HEK293 (cell line): ENCODE measurements around the gene LGALS3BP.

Experiments used
- KLF10 ChIP-seq: fragments of 450-650 bp; IDR thresholded peaks from 2 replicates; pipeline ENCODE4 v1.5.1; 2018; ENCODE audit warnings: missing biosample characterization, mild to moderate bottlenecking, missing genetic modification characterization
- RBAK ChIP-seq: fragments of 450-650 bp; formaldehyde crosslinking; IDR thresholded peaks from 2 replicates; pipeline ENCODE4 v1.5.1; 2016; ENCODE audit warnings: missing biosample characterization, missing genetic modification characterization
- ZBTB20 ChIP-seq: fragments of 450-650 bp; formaldehyde crosslinking; IDR thresholded peaks from 2 replicates; pipeline ENCODE4 v1.5.1; 2016; ENCODE audit warnings: missing biosample characterization, missing genetic modification characterization
- ZFP3 ChIP-seq: fragments of 450-650 bp; formaldehyde crosslinking; IDR thresholded peaks from 2 replicates; pipeline ENCODE4 v1.5.1; 2016; ENCODE audit warnings: low read depth, missing biosample characterization, missing genetic modification characterization
- ZNF366 ChIP-seq: fragments of 450-650 bp; formaldehyde crosslinking; conservative IDR thresholded peaks from 2 replicates; pipeline ENCODE4 v1.5.1; 2016; ENCODE audit warnings: missing biosample characterization, missing genetic modification characterization
- ZNF529 ChIP-seq: fragments of 450-650 bp; formaldehyde crosslinking; IDR thresholded peaks from 2 replicates; pipeline ENCODE4 v1.5.1; 2017; ENCODE audit warnings: missing genetic modification characterization, missing biosample characterization; ENCODE audit not compliant: insufficient replicate concordance
- ZNF548 ChIP-seq: fragments of 450-650 bp; formaldehyde crosslinking; IDR thresholded peaks from 2 replicates; pipeline ENCODE4 v1.5.1; 2016; ENCODE audit warnings: missing biosample characterization, missing genetic modification characterization
- ZNF629 ChIP-seq: fragments of 450-650 bp; formaldehyde crosslinking; IDR thresholded peaks from 2 replicates; pipeline ENCODE4 v1.5.1; 2017; ENCODE audit warnings: missing biosample characterization, missing genetic modification characterization
- ZSCAN16 ChIP-seq: fragments of 450-650 bp; formaldehyde crosslinking; IDR thresholded peaks from 2 replicates; pipeline ENCODE4 v1.5.1; 2016; ENCODE audit warnings: missing biosample characterization, missing genetic modification characterization
- TF ChIP-seq, protein P1 (sequence below): fragments of 450-650 bp; formaldehyde crosslinking; IDR thresholded peaks from 2 replicates; pipeline ENCODE4 v1.5.1; 2016; ENCODE audit warnings: missing biosample characterization, missing genetic modification characterization
- TF ChIP-seq, protein P2 (sequence below): fragments of 450-650 bp; formaldehyde crosslinking; IDR thresholded peaks from 2 replicates; pipeline ENCODE4 v1.5.1; 2016; ENCODE audit warnings: missing biosample characterization, missing genetic modification characterization
- TF ChIP-seq, protein P3 (sequence below): fragments of 450-650 bp; formaldehyde crosslinking; IDR thresholded peaks from 2 replicates; pipeline ENCODE4 v1.5.1; 2016; ENCODE audit warnings: missing biosample characterization, missing genetic modification characterization, borderline replicate concordance
- TF ChIP-seq, protein P4 (sequence below): fragments of 450-650 bp; formaldehyde crosslinking; conservative IDR thresholded peaks from 2 replicates; pipeline ENCODE4 v1.5.1; 2016; ENCODE audit warnings: low read depth, missing biosample characterization, missing genetic modification characterization
- TF ChIP-seq, protein P5 (sequence below): fragments of 450-650 bp; formaldehyde crosslinking; IDR thresholded peaks from 2 replicates; pipeline ENCODE4 v1.5.1; 2016; ENCODE audit warnings: missing biosample characterization, missing genetic modification characterization

Gene LGALS3BP

DNA sequence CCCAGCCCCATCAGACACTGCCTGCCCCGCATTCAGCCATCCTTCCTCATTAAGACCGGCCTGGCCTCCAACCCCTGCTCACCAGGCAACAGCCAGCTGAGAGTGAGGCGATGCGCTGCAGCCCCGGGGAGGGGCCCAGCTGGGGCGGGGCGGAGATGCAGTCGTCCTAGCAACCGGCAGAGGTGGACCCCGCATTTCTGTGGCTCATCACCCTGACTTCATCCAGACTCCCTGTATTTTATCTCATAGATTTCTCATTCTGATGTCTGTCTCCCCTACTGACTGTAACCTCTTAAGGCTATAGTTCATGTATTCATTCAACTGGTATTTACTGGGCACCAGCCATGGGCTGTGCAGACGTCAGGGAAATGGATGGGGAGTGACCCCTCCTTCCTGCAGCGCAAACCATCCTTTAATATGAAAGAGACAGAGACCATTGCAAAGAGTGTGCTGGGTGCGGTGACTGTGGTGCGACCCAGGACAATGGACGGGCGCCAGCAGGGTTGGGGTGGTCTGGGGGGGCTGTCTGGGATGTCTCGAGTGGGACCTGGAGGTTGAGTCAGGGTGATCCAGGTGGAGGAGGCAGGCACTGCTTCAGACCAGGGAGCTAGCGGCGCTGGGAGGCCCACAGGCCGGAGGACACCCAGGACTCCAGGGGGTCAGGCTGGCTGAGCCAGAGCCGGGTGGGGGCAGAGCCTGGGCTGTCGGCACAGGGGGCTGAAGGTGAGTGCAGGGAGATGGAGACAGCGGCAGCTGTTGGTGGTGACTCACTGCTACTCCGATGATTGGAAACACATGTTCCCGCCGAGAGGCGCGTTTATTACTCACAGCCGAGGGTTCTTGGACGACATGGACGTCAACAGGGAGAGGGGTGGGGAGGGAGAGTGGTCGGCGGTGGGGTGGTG is 44.1 kb downstream of the LGALS3BP start (continued):
- TF ChIP-seq, protein P1, sequence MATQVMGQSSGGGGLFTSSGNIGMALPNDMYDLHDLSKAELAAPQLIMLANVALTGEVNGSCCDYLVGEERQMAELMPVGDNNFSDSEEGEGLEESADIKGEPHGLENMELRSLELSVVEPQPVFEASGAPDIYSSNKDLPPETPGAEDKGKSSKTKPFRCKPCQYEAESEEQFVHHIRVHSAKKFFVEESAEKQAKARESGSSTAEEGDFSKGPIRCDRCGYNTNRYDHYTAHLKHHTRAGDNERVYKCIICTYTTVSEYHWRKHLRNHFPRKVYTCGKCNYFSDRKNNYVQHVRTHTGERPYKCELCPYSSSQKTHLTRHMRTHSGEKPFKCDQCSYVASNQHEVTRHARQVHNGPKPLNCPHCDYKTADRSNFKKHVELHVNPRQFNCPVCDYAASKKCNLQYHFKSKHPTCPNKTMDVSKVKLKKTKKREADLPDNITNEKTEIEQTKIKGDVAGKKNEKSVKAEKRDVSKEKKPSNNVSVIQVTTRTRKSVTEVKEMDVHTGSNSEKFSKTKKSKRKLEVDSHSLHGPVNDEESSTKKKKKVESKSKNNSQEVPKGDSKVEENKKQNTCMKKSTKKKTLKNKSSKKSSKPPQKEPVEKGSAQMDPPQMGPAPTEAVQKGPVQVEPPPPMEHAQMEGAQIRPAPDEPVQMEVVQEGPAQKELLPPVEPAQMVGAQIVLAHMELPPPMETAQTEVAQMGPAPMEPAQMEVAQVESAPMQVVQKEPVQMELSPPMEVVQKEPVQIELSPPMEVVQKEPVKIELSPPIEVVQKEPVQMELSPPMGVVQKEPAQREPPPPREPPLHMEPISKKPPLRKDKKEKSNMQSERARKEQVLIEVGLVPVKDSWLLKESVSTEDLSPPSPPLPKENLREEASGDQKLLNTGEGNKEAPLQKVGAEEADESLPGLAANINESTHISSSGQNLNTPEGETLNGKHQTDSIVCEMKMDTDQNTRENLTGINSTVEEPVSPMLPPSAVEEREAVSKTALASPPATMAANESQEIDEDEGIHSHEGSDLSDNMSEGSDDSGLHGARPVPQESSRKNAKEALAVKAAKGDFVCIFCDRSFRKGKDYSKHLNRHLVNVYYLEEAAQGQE (tag by site-specific recombination) = no peak
- TF ChIP-seq, protein P2, sequence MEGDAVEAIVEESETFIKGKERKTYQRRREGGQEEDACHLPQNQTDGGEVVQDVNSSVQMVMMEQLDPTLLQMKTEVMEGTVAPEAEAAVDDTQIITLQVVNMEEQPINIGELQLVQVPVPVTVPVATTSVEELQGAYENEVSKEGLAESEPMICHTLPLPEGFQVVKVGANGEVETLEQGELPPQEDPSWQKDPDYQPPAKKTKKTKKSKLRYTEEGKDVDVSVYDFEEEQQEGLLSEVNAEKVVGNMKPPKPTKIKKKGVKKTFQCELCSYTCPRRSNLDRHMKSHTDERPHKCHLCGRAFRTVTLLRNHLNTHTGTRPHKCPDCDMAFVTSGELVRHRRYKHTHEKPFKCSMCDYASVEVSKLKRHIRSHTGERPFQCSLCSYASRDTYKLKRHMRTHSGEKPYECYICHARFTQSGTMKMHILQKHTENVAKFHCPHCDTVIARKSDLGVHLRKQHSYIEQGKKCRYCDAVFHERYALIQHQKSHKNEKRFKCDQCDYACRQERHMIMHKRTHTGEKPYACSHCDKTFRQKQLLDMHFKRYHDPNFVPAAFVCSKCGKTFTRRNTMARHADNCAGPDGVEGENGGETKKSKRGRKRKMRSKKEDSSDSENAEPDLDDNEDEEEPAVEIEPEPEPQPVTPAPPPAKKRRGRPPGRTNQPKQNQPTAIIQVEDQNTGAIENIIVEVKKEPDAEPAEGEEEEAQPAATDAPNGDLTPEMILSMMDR (tag by site-specific recombination) = no peak
- TF ChIP-seq, protein P3, sequence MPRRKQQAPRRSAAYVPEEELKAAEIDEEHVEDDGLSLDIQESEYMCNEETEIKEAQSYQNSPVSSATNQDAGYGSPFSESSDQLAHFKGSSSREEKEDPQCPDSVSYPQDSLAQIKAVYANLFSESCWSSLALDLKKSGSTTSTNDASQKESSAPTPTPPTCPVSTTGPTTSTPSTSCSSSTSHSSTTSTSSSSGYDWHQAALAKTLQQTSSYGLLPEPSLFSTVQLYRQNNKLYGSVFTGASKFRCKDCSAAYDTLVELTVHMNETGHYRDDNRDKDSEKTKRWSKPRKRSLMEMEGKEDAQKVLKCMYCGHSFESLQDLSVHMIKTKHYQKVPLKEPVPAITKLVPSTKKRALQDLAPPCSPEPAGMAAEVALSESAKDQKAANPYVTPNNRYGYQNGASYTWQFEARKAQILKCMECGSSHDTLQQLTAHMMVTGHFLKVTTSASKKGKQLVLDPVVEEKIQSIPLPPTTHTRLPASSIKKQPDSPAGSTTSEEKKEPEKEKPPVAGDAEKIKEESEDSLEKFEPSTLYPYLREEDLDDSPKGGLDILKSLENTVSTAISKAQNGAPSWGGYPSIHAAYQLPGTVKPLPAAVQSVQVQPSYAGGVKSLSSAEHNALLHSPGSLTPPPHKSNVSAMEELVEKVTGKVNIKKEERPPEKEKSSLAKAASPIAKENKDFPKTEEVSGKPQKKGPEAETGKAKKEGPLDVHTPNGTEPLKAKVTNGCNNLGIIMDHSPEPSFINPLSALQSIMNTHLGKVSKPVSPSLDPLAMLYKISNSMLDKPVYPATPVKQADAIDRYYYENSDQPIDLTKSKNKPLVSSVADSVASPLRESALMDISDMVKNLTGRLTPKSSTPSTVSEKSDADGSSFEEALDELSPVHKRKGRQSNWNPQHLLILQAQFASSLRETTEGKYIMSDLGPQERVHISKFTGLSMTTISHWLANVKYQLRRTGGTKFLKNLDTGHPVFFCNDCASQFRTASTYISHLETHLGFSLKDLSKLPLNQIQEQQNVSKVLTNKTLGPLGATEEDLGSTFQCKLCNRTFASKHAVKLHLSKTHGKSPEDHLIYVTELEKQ (tag by site-specific recombination) = peak; percentile 85
- TF ChIP-seq ZNF366 (tag by site-specific recombination) (peak; percentile 62), ZNF629 (tag by site-specific recombination) (peak; percentile 93), ZSCAN16 (no peak), ZFP3 (tag by site-specific recombination) (no peak), ZNF548 (tag by site-specific recombination) (no peak), ZNF529 (no peak), KLF10 (peak; percentile 28; the same call in 1 of the 2 replicates), RBAK (no peak), ZBTB20 (tag by site-specific recombination) (peak; percentile 99)
- TF ChIP-seq, protein P4, sequence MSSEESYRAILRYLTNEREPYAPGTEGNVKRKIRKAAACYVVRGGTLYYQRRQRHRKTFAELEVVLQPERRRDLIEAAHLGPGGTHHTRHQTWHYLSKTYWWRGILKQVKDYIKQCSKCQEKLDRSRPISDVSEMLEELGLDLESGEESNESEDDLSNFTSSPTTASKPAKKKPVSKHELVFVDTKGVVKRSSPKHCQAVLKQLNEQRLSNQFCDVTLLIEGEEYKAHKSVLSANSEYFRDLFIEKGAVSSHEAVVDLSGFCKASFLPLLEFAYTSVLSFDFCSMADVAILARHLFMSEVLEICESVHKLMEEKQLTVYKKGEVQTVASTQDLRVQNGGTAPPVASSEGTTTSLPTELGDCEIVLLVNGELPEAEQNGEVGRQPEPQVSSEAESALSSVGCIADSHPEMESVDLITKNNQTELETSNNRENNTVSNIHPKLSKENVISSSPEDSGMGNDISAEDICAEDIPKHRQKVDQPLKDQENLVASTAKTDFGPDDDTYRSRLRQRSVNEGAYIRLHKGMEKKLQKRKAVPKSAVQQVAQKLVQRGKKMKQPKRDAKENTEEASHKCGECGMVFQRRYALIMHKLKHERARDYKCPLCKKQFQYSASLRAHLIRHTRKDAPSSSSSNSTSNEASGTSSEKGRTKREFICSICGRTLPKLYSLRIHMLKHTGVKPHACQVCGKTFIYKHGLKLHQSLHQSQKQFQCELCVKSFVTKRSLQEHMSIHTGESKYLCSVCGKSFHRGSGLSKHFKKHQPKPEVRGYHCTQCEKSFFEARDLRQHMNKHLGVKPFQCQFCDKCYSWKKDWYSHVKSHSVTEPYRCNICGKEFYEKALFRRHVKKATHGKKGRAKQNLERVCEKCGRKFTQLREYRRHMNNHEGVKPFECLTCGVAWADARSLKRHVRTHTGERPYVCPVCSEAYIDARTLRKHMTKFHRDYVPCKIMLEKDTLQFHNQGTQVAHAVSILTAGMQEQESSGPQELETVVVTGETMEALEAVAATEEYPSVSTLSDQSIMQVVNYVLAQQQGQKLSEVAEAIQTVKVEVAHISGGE (tag by site-specific recombination) = no peak
- TF ChIP-seq, protein P5, sequence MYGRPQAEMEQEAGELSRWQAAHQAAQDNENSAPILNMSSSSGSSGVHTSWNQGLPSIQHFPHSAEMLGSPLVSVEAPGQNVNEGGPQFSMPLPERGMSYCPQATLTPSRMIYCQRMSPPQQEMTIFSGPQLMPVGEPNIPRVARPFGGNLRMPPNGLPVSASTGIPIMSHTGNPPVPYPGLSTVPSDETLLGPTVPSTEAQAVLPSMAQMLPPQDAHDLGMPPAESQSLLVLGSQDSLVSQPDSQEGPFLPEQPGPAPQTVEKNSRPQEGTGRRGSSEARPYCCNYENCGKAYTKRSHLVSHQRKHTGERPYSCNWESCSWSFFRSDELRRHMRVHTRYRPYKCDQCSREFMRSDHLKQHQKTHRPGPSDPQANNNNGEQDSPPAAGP (tag by site-specific recombination) = peak; percentile 92
- TF ChIP-seq, all 188 proteins: peak for 47
